IMR-90 (cell line): Measurements from ENCODE around the gene MYADML2. TPM values are rescaled to one million over a fixed set of nuclear protein-coding genes. Genes with fewer than 3 reads are reported as not detected.

ENCODE experiments used
- ATAC-seq: fragments of 200-7000 bp; cut with Tn5 transposase; 2 replicates; pipeline ENCODE4 v1.9.1; 2020; ENCODE audit warnings: low read depth, mild to moderate bottlenecking, moderate library complexity
- BruUV-seq: library from RNA; stranded (reverse); fragments of 400-500 nt; replicated peaks from 2 replicates; lab custom pipeline; 2021; lab: Mats Ljungman, UMichigan
- CTCF ChIA-PET: fragments of 300-600 bp; formaldehyde crosslinking; extraction: SDS; loops from one replicate; lab custom pipeline; 2021; ENCODE audit warnings: antibody characterized with exemption; lab: Yijun Ruan, JAX
- POLR2A ChIA-PET: fragments of 300-600 bp; sonication (Branson Sonifier 250); formaldehyde crosslinking; loops from one replicate; lab custom pipeline; 2022; ENCODE audit warnings: antibody characterized with exemption; ENCODE audit not compliant: unreplicated experiment; lab: Charles Lee
- DNase-seq: peaks from one replicate; pipeline ENCODE4 v3.0.0; 2013
- H2AFZ ChIP-seq: replicated peaks from 2 replicates; pipeline ENCODE3; 2013; ENCODE audit warnings: low read length, mild to moderate bottlenecking; ENCODE audit not compliant: poor library complexity
- H2AK5ac ChIP-seq: 2 replicates; pipeline ENCODE4 v1.6.1; 2013; ENCODE audit warnings: low read depth, low read length, inconsistent platforms
- H2AK9ac ChIP-seq: replicated peaks from 2 replicates; pipeline ENCODE3; 2013; ENCODE audit warnings: mild to moderate bottlenecking, low read depth, low read length, moderate library complexity; ENCODE audit not compliant: poor library complexity
- H2BK120ac ChIP-seq: 2 replicates; pipeline ENCODE4 v1.6.1; 2013; ENCODE audit warnings: low read depth, low read length, inconsistent platforms
- H2BK15ac ChIP-seq: 3 replicates; pipeline ENCODE4 v1.6.1; 2013; ENCODE audit warnings: low read depth, low read length, inconsistent platforms
- H2BK20ac ChIP-seq: 2 replicates; pipeline ENCODE4 v1.6.1; 2013; ENCODE audit warnings: low read depth, mild to moderate bottlenecking, inconsistent platforms, low read length, moderate library complexity
- H2BK5ac ChIP-seq: 2 replicates; pipeline ENCODE4 v1.6.1; 2013; ENCODE audit warnings: mild to moderate bottlenecking, low read depth, low read length, inconsistent platforms; ENCODE audit not compliant: poor library complexity, severe bottlenecking
- H3K14ac ChIP-seq: replicated peaks from 2 replicates; pipeline ENCODE4 v1.6.1; 2013; ENCODE audit warnings: low read depth, low read length, inconsistent platforms
- H3K18ac ChIP-seq: 2 replicates; pipeline ENCODE4 v1.6.1; 2013; ENCODE audit warnings: low read depth, low read length, control low read depth
- H3K23ac ChIP-seq: 2 replicates; pipeline ENCODE4 v1.6.1; 2013; ENCODE audit warnings: low read depth, low read length, inconsistent platforms
- H3K27ac ChIP-seq: 2 replicates; pipeline ENCODE4 v1.5.1; 2013; ENCODE audit warnings: mild to moderate bottlenecking, control low read depth, low read length; ENCODE audit not compliant: insufficient read depth
- H3K27me3 ChIP-seq: 2 replicates; pipeline ENCODE4 v1.6.1; 2013; ENCODE audit warnings: low read length; ENCODE audit not compliant: control insufficient read depth, insufficient read depth
- H3K36me3 ChIP-seq: 2 replicates; pipeline ENCODE4 v1.6.1; 2013; ENCODE audit warnings: low read length, mixed read lengths; ENCODE audit not compliant: control insufficient read depth, insufficient read depth
- H3K4ac ChIP-seq: 2 replicates; pipeline ENCODE4 v1.6.1; 2013; ENCODE audit warnings: low read depth, low read length, inconsistent platforms
- H3K4me1 ChIP-seq: 2 replicates; pipeline ENCODE4 v1.6.1; 2013; ENCODE audit warnings: low read length, mixed read lengths; ENCODE audit not compliant: control insufficient read depth, insufficient read depth
- H3K4me2 ChIP-seq: 2 replicates; pipeline ENCODE4 v1.6.1; 2013; ENCODE audit warnings: low read depth, mild to moderate bottlenecking, control low read depth, low read length, moderate library complexity
- H3K4me3 ChIP-seq: 2 replicates; pipeline ENCODE4 v1.5.1; 2013; ENCODE audit warnings: low read depth, mild to moderate bottlenecking, control low read depth, low read length, moderate library complexity; ENCODE audit not compliant: insufficient read depth
- H3K56ac ChIP-seq: 2 replicates; pipeline ENCODE4 v1.6.1; 2013; ENCODE audit warnings: low read length, inconsistent platforms; ENCODE audit not compliant: insufficient read depth; ENCODE audit errors: extremely low read depth
- H3K79me1 ChIP-seq, 2 experiments: 2 replicates each; pipeline ENCODE4 v1.6.1; 2013; ENCODE audit warnings: low read length in 2 of 2, inconsistent platforms in 1 of 2, low read depth in 1 of 2
- H3K9ac ChIP-seq: 2 replicates; pipeline ENCODE4 v1.6.1; 2013; ENCODE audit warnings: low read depth, low read length, control low read depth
- H3K9me1 ChIP-seq: 2 replicates; pipeline ENCODE4 v1.6.1; 2013; ENCODE audit warnings: low read length, inconsistent platforms; ENCODE audit not compliant: insufficient read depth
- H3K9me3 ChIP-seq: 2 replicates; pipeline ENCODE4 v1.6.1; 2013; ENCODE audit warnings: low read length; ENCODE audit not compliant: control insufficient read depth, insufficient read depth
- H4K20me1 ChIP-seq: 2 replicates; pipeline ENCODE4 v1.6.1; 2013; ENCODE audit warnings: low read length, inconsistent platforms; ENCODE audit not compliant: insufficient read depth
- H4K5ac ChIP-seq: 2 replicates; pipeline ENCODE4 v1.6.1; 2013; ENCODE audit warnings: mild to moderate bottlenecking, low read depth, low read length, control low read depth
- H4K8ac ChIP-seq, 2 experiments: 2 replicates each; pipeline ENCODE4 v1.6.1; 2013; ENCODE audit warnings: low read depth in 2 of 2, low read length in 2 of 2, control low read depth in 1 of 2, inconsistent platforms in 1 of 2
- H4K91ac ChIP-seq: 2 replicates; pipeline ENCODE4 v1.6.1; 2013; ENCODE audit warnings: low read depth, low read length, inconsistent platforms; ENCODE audit not compliant: insufficient read depth
- BHLHE40 ChIP-seq: fragments of 150-350 bp; IDR thresholded peaks from 2 replicates; pipeline ENCODE4 v1.6.1; 2016; ENCODE audit warnings: mild to moderate bottlenecking, low read depth, low read length
- CHD1 ChIP-seq: IDR thresholded peaks from 2 replicates; pipeline ENCODE4 v1.6.1; 2012; ENCODE audit warnings: low read depth, low read length, improper control_type of control experiment
- ELK1 ChIP-seq: fragments of 150-350 bp; IDR thresholded peaks from 2 replicates; pipeline ENCODE4 v1.6.1; 2016; ENCODE audit warnings: low read depth, mild to moderate bottlenecking, low read length, moderate library complexity, borderline replicate concordance
- MAFK ChIP-seq: IDR thresholded peaks from 2 replicates; pipeline ENCODE4 v1.6.1; 2012; ENCODE audit warnings: low read depth, low read length, improper control_type of control experiment
- MXI1 ChIP-seq: IDR thresholded peaks from 2 replicates; pipeline ENCODE4 v1.6.1; 2012; ENCODE audit warnings: low read depth, mild to moderate bottlenecking, low read length, moderate library complexity, borderline replicate concordance
- NFE2L2 ChIP-seq: fragments of 150-350 bp; IDR thresholded peaks from 2 replicates; pipeline ENCODE4 v1.6.1; 2016; ENCODE audit warnings: low read depth, mild to moderate bottlenecking, low read length
- RAD21 ChIP-seq: IDR thresholded peaks from 2 replicates; pipeline ENCODE4 v1.6.1; 2012; ENCODE audit warnings: low read length, improper control_type of control experiment
- SMC3 ChIP-seq: fragments of 150-350 bp; IDR thresholded peaks from 2 replicates; pipeline ENCODE4 v1.6.1; 2016; ENCODE audit warnings: low read depth, mild to moderate bottlenecking, antibody characterized with exemption, low read length, moderate library complexity
- USF2 ChIP-seq: fragments of 150-350 bp; IDR thresholded peaks from 2 replicates; pipeline ENCODE4 v1.6.1; 2017; ENCODE audit warnings: mild to moderate bottlenecking, antibody characterized with exemption, low read length, low read depth
- WGBS, 2 experiments: methylation state at CpG; one replicate each; pipeline versions ENCODE4 v1.1.5 to v1.1.7; 2013; ENCODE audit warnings: missing lambda C conversion rate in 2 of 2; ENCODE audit not compliant: insufficient read length in 1 of 2; ENCODE audit errors: extremely low coverage in 2 of 2; 5-methylcytosine and 5-hydroxymethylcytosine counted together
- dilution Hi-C: fragments of 300-500 bp; cut with HindIII; formaldehyde crosslinking; loops from one replicate; pipeline ENCODE4 v1.14.3; 2018; ENCODE audit warnings: low sequenced_read_pairs; ENCODE audit not compliant: unreplicated experiment
- in situ Hi-C: fragments of 300-500 bp; cut with MboI; formaldehyde crosslinking; loops from 3 replicates; pipeline ENCODE4 v1.14.3; 2019; ENCODE audit warnings: low sequenced_read_pairs, inconsistent platforms, mixed read lengths
- intact Hi-C: fragments of 100-400 bp; cut with micrococcal nuclease; formaldehyde crosslinking; loops from 2 replicates; pipeline ENCODE4 v1.10.0; 2022
- polyA plus RNA-seq, 3 experiments: library from polyadenylated mRNA; depleted of rRNA; stranded (reverse); fragments of >200 nt; gene quantifications; 2 replicates each; pipeline ENCODE4 v1.2.3, GENCODE V29; 2012; ENCODE audit warnings: low replicate concordance in 1 of 3
- total RNA-seq: library from RNA; depleted of rRNA; stranded (reverse); fragments of >200 nt; gene quantifications from 2 replicates; pipeline ENCODE4 v1.2.3, GENCODE V29; 2012

MYADML2 gene
- total and polyA plus RNA-seq, 2 of the 4 experiments (the other 2 are of a cell fraction) = not detected

- no TSS peak for BruUV-seq
- Histone ChIP-seq H3K14ac (peak overlapping the region; percentile 65; the same call in 1 of the 2 replicates), H3K27ac (peak overlapping the region; percentile 15; the same call in 1 of the 2 replicates), H2BK5ac (no peak overlapping the region), H3K4me1 (peaks cover 23% of the 10 kb centered on the region), H4K8ac (peak overlapping the region; percentile 76 to 77; a peak in 2 of 4 replicates), H3K79me1 (peaks cover 17 to 41% of the 10 kb centered on the region in 2 experiments; a peak in 3 of 4 replicates), H3K9me1 (peaks cover 17% of the 10 kb centered on the region), H4K5ac (peak overlapping the region; percentile 44), H3K4me3 (peak overlapping the region; percentile 51), H3K27me3 (no peaks in the 10 kb centered on the region), H2AFZ (peak overlapping the region; percentile 92), H3K4me2 (peak overlapping the region; percentile 78), H3K4ac (peak overlapping the region; percentile 53), H4K20me1 (peaks cover 40% of the 10 kb centered on the region), H3K56ac (no peak overlapping the region; the same call in 1 of the 2 replicates), H3K9me3 (no peaks in the 10 kb centered on the region), H2BK15ac (no peak overlapping the region), H3K18ac (no peak overlapping the region), H3K36me3 (peaks cover 11% of the 10 kb centered on the region; the same call in 1 of the 2 replicates), H2AK9ac (peak overlapping the region; percentile 95), H2BK120ac (no peak overlapping the region), H2AK5ac (peak overlapping the region; percentile 74), H4K91ac (peak overlapping the region; percentile 66; the same call in 1 of the 2 replicates), H3K9ac (peak overlapping the region; percentile 53), H2BK20ac (no peak overlapping the region), H3K23ac (peak overlapping the region; percentile 72)
- no peak for DNase-seq
- dilution Hi-C loops (no loop called here), in situ Hi-C loops (no loop called here), intact Hi-C loops (no loop called here)
- no peak for ATAC-seq
- ChIA-PET CTCF (interaction anchor here (0.9 to 1.3 kb wide), 2 partner anchors 31 to 91 kb away, joined by 3 read pairs; no protein-coding TSS in a partner anchor), POLR2A (no interaction called here)
- TF ChIP-seq MAFK (no peak), SMC3 (no peak), RAD21 (no peak), USF2 (no peak), NFE2L2 (no peak), ELK1 (no peak), BHLHE40 (no peak), CHD1 (no peak), MXI1 (no peak)
- 41% methylated on average over 23 of the region's 44 CpGs; no CpG with 5 or more reads in 1 of the 2 experiments for WGBS, 2 experiments
Observed at GRCh38 chr17:81928544-81929252, 18.3 kb downstream of the MYADML2 start.
